ENCODE data around the gene FN3K.
"Not testable (repeated sequence)": the region's sequence is repeated elsewhere in the genome, so short reads cannot be mapped to it uniquely, and the experiment has no call there.

Gene FN3K

GRCh38 chr17:82775001-82775823 lies 39.8 kb downstream of the FN3K start:
- DNase-seq: peak in 1 of 2 experiments; percentile 21

DNA sequence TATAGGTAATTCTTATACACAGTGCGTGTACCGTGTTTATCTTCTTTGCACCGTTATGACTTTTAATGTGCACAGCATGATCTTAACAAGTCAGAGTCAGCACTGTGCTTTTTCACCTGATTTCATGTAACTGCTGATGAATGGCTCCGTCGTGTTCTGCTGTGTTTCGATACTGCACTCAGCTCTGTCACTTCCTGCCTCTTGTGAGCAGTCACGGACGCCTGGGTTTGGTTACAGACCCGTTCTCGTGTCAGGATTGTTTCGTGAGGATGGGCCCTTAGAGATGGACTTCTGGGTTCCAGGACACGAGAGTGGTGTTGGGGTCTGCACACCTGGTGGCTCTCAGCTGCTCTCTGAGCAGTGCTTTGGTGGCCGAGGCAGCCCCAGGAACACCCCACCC lies 41.0 kb downstream of the FN3K start:
- no peak for DNase-seq

DNA sequence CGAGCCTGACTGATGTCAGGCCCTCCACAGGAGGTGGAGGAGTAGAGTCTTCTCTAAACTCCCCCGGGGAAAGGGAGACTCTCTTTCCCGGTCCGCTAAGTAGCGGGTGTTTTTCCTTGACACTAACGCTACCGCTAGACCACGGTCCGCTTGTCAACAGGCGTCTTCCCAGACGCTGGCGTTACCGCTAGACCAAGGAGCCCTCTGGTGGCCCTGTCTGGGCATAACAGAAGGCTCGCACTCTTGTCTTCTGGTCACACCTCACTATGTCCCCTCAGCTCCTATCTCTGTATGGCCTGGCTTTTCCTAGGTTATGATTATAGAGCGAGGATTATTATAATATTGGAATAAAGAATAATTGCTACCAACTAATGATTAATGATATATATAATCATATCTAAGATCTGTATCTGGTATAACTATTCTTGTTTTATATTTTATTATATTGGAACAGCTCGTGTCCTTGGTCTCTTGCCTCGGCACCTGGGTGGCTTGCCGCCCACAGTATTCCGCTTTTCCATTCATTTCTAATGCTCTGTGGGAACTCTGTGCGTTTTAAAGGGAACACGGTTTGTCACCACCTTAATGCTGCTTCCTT lies 42.5 kb downstream of the FN3K start:
- not testable (repeated sequence) for DNase-seq

DNA sequence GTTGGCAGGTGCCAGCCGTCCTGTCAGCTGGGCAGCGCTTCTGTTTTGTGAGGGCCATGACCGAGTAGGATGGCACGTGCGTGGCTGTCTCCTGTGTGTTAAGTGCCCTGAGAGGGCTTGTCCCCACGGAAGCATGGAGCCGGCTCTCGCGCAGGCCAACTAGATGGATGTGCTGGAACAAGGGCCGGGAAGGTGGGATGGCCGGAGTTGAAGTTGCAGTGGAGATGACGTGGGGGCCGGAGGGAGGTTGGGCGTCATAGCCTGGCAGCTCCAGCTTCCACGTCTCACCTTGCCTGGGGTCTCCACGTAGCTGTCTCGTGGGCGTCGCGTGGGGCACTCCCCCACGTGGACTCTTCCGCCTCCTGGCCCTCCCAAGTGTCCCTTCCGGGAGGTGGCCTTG lies 44.1 kb downstream of the FN3K start:
- DNase-seq: no peak

DNA sequence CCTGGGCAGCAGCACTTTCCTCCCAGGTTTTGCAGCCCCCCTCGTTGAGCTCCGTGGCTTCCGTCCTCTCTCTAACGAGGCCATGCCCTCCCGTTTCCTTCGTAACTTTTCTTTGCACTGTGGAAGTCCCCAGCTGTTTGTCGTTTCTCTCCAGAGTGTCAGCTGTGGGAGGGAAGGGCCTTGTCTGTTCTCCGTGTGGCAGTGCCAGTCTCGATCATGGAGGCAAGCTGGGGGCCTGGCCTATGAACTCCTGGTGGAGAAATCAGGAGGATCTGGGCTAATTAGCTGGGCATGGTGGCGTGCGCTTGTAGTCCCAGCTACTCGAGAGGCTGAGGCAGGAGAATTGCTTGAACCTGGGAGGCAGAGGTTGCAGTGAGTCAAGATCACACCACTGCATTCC lies 44.8 kb downstream of the FN3K start:
- DNase-seq: no peak

- DNase-seq: no peak
Measured at GRCh38 chr17:82780971-82781893, 45.8 kb downstream of the FN3K start.

GRCh38 chr17:82781894-82782274 lies 46.5 kb downstream of the FN3K start:
- DNase-seq: peak; percentile 80 to 85

- DNase-seq: no peak
Measured at GRCh38 chr17:82782657-82783207, 47.3 kb downstream of the FN3K start.

DNA sequence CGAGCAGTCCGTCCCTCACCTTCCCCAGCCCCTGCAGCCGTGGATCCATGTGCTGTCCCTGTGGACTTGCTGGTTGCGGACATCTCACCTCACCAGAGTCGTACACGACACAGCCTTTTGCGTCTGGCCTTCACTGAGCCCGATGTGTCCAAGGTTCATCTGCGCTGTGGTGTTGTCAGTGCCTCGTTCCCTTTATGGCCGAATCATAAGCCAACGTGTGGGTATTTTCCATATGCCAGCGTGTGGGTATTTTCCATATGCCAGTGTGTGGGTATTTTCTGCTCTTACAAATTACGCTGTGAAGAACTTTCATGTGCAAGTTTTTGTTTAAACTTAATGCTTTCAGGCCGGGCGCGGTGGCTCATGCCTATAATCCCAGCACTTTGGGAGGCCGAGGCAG lies 48.1 kb downstream of the FN3K start:
- no peak for DNase-seq

DNA sequence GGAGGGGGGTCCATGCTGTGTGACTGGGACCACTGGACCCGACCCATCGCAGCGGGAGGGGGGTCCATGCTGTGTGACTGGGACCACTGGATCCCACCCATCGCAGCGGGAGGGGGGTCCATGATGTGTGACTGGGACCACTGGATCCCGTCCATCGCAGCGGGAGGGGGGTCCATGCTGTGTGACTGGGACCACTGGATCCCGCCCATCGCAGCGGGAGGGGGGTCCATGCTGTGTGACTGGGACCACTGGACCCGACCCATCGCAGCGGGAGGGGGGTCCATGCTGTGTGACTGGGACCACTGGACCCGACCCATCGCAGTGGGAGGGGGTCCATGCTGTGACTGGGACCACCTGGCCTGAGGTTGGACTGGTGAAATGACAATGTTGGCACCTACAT lies 50.2 kb downstream of the FN3K start:
- not testable (repeated sequence) for DNase-seq

DNA sequence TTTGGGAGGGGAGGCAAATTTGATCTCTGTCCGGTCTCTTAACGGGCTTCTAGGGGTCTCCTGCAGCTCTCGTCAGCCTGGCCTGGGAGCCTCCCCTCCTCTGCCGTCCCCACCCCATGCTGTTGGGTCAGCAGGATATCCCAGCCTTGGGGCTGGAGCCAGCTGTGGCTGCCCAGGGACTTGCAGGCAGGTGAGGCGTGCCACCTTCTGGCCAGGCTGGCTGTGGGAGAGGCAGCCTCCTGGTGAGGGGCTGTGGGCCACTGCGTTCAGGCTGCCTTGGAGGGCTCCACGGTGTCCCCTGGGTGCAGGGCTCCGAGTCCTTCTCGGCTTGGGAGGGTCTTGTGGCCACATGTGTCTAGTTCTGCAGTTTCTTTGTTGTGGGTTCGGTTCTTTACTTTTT lies 51.0 kb downstream of the FN3K start:
- no peak for DNase-seq

DNA sequence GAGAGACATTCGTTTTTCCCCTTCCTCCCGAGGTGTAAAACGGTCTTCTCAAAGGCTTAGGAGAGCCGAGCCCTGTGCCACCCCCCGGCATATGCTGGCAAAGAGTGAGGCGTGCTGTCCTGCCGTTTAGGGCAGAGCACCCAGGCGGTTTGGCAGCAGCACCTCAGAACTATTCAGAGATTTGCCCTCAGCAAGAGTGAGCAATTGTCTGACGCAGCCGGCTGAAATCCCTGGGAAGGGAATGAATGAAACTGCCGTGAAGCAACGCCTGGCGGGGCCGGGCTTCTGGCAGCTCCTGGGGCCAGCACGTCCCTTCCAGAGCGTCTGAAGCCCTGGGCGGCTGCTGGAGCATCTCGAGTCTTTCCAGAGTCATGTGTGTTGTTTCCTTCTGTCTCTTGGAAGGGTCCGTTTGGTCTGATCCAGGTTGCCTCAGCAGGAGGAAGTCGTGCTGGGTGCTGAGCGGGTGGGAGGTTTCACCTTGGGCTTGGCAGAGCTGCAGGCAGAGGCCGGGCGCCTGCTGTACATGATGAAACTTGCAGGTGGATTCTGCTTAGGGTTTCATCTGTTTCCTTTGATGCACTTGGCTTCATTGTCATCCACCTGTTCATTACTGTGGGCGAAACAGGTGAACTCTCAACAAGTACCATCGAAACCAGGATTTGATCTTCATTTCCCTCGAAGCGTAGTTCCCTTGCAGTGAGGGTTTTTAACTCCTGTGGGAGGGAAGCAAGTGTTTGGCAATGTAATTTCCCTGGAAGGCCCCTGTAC lies 51.9 kb downstream of the FN3K start:
- DNase-seq: no peak

DNA sequence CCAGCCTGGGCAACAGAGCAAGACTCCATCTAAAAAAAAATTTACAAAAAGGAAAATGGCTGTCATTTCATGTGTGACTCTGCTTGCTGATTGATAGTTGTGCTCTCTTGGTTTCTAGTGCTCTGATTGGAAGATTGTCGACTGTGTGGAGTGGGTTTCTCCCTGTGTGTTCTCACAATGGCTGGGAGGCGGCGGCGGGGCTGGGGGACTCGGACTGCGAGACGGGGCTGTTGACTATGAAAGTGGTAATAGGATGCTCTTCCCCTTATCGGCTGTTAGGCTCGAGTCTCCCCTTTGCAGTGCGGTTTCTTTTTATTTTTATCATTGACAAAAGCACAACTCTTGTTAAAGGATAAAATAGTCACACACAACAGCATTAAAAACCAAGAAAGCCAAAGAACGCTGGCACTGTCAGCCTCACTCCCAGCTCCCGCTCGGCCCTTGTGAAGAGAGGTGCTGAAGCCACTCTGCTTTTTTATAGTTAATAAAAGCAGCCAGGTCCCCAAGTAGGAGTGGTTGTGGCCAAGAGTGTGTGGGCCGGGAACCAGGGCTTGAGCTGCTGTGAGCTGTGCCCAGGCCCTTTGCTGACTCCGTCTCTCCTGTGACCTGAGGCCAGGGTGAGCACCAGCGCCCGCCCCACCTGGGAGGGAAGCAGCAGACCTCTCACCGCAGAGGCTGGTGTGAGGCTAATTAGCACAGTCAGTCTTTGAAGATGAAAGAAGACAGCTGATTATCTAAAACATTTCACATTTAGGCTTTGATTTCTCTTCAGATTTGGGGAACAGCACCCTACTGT lies 53.0 kb downstream of the FN3K start:
- DNase-seq: no peak

- no peak for DNase-seq
Measured at GRCh38 chr17:82789051-82789592, 53.7 kb downstream of the FN3K start.

DNA sequence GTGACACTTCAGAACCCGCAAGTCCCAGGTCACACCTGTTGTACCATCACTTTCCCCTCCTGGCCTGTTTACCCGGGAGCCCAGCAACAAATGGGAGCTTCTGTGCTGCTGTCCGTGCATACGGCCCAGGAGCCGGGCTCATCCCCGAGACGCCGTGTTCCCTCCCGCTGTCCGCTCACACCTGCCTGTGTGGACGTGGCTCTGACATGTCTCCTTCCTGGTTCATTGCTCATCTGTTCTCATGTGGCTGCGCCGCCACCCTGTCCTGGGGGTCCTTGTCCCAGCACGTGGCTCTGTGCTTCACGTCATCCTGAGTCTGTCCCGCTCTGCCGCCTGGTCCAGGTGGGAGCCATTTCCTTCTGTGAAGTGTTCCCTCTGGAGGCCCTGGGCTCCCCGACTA lies 54.4 kb downstream of the FN3K start:
- DNase-seq: no peak

GRCh38 chr17:82790391-82790790 lies 55.0 kb downstream of the FN3K start:
- DNase-seq: no peak

DNA sequence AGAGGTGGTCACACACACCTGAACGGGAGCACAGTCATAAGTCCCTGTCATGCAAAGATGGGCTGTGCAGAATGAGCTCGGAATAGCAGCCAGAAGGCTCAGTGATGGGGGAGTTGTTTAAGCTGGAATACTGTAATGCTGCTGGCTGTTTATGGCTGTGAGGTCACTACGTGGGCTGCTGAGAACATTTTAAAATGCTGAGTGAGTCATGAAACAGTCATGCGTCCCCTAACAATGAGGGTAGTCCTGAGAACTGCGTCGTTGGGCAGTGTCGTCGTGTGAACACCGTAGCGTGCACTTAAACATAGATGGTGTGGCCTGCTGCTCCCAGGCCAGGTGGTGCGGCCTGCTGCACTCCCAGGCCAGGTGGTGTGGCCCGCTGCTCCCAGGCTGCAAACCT lies 56.1 kb downstream of the FN3K start:
- DNase-seq: no peak

GRCh38 chr17:82793974-82794630 lies 58.7 kb downstream of the FN3K start:
- no peak for DNase-seq

DNA sequence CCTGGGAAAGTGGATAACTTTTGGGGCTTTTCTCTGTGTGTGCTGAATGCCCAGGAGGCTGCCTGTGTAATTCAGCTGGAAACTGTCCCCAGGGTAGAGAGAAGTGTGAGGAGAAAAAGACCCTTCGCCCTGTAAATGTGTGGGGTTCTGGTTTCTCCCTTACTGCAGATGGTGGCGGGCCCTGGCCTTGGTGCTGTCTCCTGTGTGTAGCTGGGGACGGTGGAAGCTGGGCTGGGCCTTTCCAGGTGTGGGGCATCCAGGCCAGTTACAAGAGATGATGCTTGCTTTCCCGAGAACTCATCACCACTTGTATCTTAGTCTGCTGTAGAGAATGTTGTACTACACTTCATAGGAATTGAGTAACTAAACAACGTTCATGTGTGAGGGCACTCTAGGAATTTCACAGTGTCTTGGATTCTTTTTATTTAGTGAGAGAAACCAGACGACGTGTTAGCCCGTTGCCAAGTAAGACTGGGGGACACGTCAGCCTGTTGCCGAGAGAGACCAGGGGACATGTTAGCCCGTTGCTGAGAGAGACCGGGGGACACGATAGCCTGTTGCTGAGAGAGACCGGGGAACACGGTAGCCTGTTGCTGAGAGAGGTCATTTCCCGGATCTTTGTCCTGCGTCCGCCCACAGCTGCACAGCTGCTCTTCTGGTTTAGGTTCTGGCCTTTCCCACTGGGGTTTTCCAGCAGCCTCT lies 59.5 kb downstream of the FN3K start:
- no peak for DNase-seq

DNA sequence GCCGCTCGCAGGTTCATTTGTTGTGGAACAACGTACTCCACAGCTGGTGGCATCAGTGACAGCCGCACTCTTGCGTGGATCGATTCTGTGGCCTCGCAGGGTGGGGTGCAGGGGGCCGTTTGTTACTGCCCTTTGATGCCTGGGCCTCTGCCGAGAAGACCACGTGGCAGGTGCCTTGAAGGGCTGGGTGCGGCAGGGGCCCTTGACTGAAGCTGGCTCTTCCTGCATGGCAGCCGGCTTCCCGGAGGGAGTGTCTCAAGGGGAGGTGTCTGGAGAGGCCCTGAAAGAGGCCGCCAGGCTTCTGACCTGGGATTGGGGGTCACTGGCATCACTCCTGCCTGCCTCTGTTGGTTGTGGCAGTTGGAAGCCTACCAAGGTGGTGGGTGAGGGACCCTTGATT lies 60.2 kb downstream of the FN3K start:
- no peak for DNase-seq

All from activated CD4-positive, alpha-beta T cell treated with anti-CD3 and anti-CD28 coated beads, Interleukin-2, amount 50 U/mL, for 4 hours (primary cell).